GM23338 (cell line): ENCODE data around the gene CBY3. TPM values are rescaled to one million over a fixed set of nuclear protein-coding genes. Genes with fewer than 3 reads are reported as not detected.
"Not testable (repeated sequence)": the region's sequence is repeated elsewhere in the genome, so short reads cannot be mapped to it uniquely, and the experiment has no call there.

ENCODE experiments used
- ATAC-seq: fragments of 200-7000 bp; cut with Tn5 transposase; 3 replicates; pipeline ENCODE4 v1.9.1; 2020
- DNase-seq: peaks from one replicate; pipeline ENCODE4 v3.0.0-alpha.2; 2015; ENCODE audit warnings: low spot score
- H2AFZ ChIP-seq: fragments of 200-600 bp; sonication (generic); 2 replicates; pipeline ENCODE4 v1.8.0; 2016; ENCODE audit warnings: antibody characterized with exemption, mild to moderate bottlenecking, moderate library complexity
- H3F3A ChIP-seq: fragments of 200-600 bp; sonication (generic); replicated peaks from 2 replicates; pipeline ENCODE4 v1.8.0; 2017; ENCODE audit warnings: antibody characterized with exemption, mixed run types, low read depth
- H3K27ac ChIP-seq: fragments of 200-600 bp; sonication (generic); 2 replicates; pipeline ENCODE4 v1.6.1; 2016; ENCODE audit warnings: low read depth
- H3K27me3 ChIP-seq: fragments of 200-600 bp; sonication (generic); 2 replicates; pipeline ENCODE4 v1.8.0; 2016; ENCODE audit warnings: mild to moderate bottlenecking, mixed run types, moderate library complexity; ENCODE audit not compliant: insufficient read depth
- H3K36me3 ChIP-seq: fragments of 200-600 bp; sonication (generic); 2 replicates; pipeline ENCODE4 v1.8.0; 2016; ENCODE audit warnings: mild to moderate bottlenecking; ENCODE audit not compliant: insufficient read depth
- H3K4me1 ChIP-seq: fragments of 200-600 bp; sonication (generic); 2 replicates; pipeline ENCODE4 v1.8.0; 2016; ENCODE audit warnings: mild to moderate bottlenecking, moderate library complexity; ENCODE audit not compliant: insufficient read depth
- H3K4me2 ChIP-seq: fragments of 200-600 bp; sonication (generic); 2 replicates; pipeline ENCODE4 v1.7.1; 2017; ENCODE audit warnings: mixed run types
- H3K4me3 ChIP-seq: fragments of 200-600 bp; sonication (generic); 2 replicates; pipeline ENCODE4 v1.6.1; 2016; ENCODE audit warnings: mixed run types
- H3K79me2 ChIP-seq: fragments of 200-600 bp; sonication (generic); replicated peaks from 2 replicates; pipeline ENCODE4 v1.8.0; 2017; ENCODE audit warnings: mild to moderate bottlenecking; ENCODE audit not compliant: insufficient read depth
- H3K9me2 ChIP-seq: fragments of 200-600 bp; sonication (generic); 2 replicates; pipeline ENCODE4 v1.8.0; 2017; ENCODE audit not compliant: insufficient read depth
- H4K20me1 ChIP-seq: fragments of 200-600 bp; sonication (generic); replicated peaks from 2 replicates; pipeline ENCODE4 v1.8.0; 2017; ENCODE audit warnings: mild to moderate bottlenecking; ENCODE audit not compliant: insufficient read depth
- H3K27ac Mint-ChIP-seq: 2 replicates; pipeline ENCODE4 v1.8.0; 2020; ENCODE audit warnings: inconsistent platforms, mild to moderate bottlenecking, moderate library complexity, mixed read lengths
- H3K27me3 Mint-ChIP-seq: 3 replicates; pipeline ENCODE4 v1.8.0; 2022; ENCODE audit warnings: low read depth, mild to moderate bottlenecking, moderate library complexity, mixed read lengths, inconsistent platforms; ENCODE audit not compliant: insufficient read depth, poor library complexity
- H3K36me3 Mint-ChIP-seq: 3 replicates; pipeline ENCODE4 v1.8.0; 2021; ENCODE audit warnings: low read depth, mild to moderate bottlenecking, inconsistent platforms, moderate library complexity, mixed read lengths
- H3K4me1 Mint-ChIP-seq: 3 replicates; pipeline ENCODE4 v1.8.0; 2020; ENCODE audit warnings: mild to moderate bottlenecking, inconsistent platforms, mixed read lengths
- H3K4me3 Mint-ChIP-seq: 3 replicates; pipeline ENCODE4 v1.8.0; 2021; ENCODE audit warnings: moderate library complexity, mild to moderate bottlenecking, inconsistent platforms, mixed read lengths
- H3K9me3 Mint-ChIP-seq: 3 replicates; pipeline ENCODE4 v1.8.0; 2020; ENCODE audit warnings: moderate library complexity, mild to moderate bottlenecking, inconsistent platforms, mixed read lengths
- CREB1 ChIP-seq: fragments of 250-450 bp; sonication (Bioruptor Pico); IDR thresholded peaks from 2 replicates; pipeline ENCODE4 v1.5.0; 2020; ENCODE audit warnings: low read depth, mild to moderate bottlenecking, moderate library complexity
- CTCF ChIP-seq, 2 experiments: fragments of 200-600 bp in 1 of 2; sonication (generic) in 1 of 2; conservative IDR thresholded peaks; 2 replicates each; pipeline versions ENCODE4 v1.5.1 to v1.6.1; 2016 to 2017; ENCODE audit warnings: antibody characterized with exemption in 2 of 2, low read depth in 2 of 2, mild to moderate bottlenecking in 2 of 2, moderate library complexity in 1 of 2
- ETS1 ChIP-seq: IDR thresholded peaks from 2 replicates; pipeline ENCODE4 v1.6.1; 2016; ENCODE audit warnings: antibody characterized with exemption
- EZH2 ChIP-seq: fragments of 200-600 bp; sonication (generic); IDR thresholded peaks from one replicate; pipeline ENCODE4 v1.8.0; 2017; ENCODE audit warnings: antibody characterized with exemption, mild to moderate bottlenecking, low read depth; ENCODE audit not compliant: unreplicated experiment
- POLR2AphosphoS5 ChIP-seq: IDR thresholded peaks from 2 replicates; pipeline ENCODE4 v1.6.1; 2016; ENCODE audit warnings: antibody characterized with exemption, low read depth
- REST ChIP-seq: IDR thresholded peaks from one replicate; pipeline ENCODE4 v1.6.1; 2018; ENCODE audit warnings: antibody characterized with exemption; ENCODE audit not compliant: unreplicated experiment
- STAT1 ChIP-seq: IDR thresholded peaks from one replicate; pipeline ENCODE4 v1.6.1; 2016; ENCODE audit warnings: antibody characterized with exemption; ENCODE audit not compliant: unreplicated experiment
- polyA plus RNA-seq: library from polyadenylated mRNA; unstranded; fragments of >200 nt; fragmentation: Nextera tagmentation; extraction: Ambion mirVana; gene quantifications from 2 replicates; pipeline ENCODE4 v1.2.1, GENCODE V29; 2016
- total RNA-seq: library from RNA; depleted of rRNA; stranded (reverse); fragments of >200 nt; shearing (Covaris generic); gene quantifications from 2 replicates; pipeline ENCODE4 v1.2.3, GENCODE V29; 2014

CBY3 gene
- total and polyA plus RNA-seq, 2 experiments from 2014 or later = 0.37 to 0.52 TPM

- peak overlapping the region; percentile 94 for H2AFZ ChIP-seq
- H3K4me1 Mint-ChIP-seq = peaks cover 10% of the 10 kb centered on the region
- H3K4me1 ChIP-seq = no peaks in the 10 kb centered on the region
- no peaks in the 10 kb centered on the region for H3K9me2 ChIP-seq
- peak overlapping the region; percentile 96 for H3K4me3 Mint-ChIP-seq
- H3K27ac Mint-ChIP-seq = peak overlapping the region; percentile 95
- no peaks in the 10 kb centered on the region; the same call in 1 of the 2 replicates for H4K20me1 ChIP-seq
- DNase-seq (peak; percentile 97), ATAC-seq (peak; percentile 82)
- H3K27me3 Mint-ChIP-seq = peaks cover 15% of the 10 kb centered on the region
- H3K4me3 ChIP-seq = peak overlapping the region; percentile 93
- 0 out of 2 replicates have a peak, but pooled peaks cover 7% of the 10 kb centered on the region for H3K79me2 ChIP-seq
- H3K9me3 Mint-ChIP-seq = peaks cover 10% of the 10 kb centered on the region; the same call in 2 of the 3 replicates
- peaks cover 26% of the 10 kb centered on the region for H3K36me3 Mint-ChIP-seq
- 0 out of 2 replicates have a peak, but pooled peaks cover 11% of the 10 kb centered on the region for H3F3A ChIP-seq
- TF ChIP-seq ETS1 (0 out of 2 replicates have a peak, but pooled peaks have one; percentile 21), CREB1 (CRISPR knock-in tag) (peak; percentile 86), REST (no peak), CTCF (conservative IDR thresholded peaks at IDR 0.05; ENCODE audit: low read depth in 2 of 2) (0 out of 4 replicates have a peak, but pooled peaks of 1 of the 2 experiments have one; percentile 7), POLR2AphosphoS5 (peak; percentile 99), EZH2 (no peak)
- H3K36me3 ChIP-seq = no peaks in the 10 kb centered on the region; the same call in 1 of the 2 replicates
- H3K27me3 ChIP-seq = no peaks in the 10 kb centered on the region; the same call in 1 of the 2 replicates
- H3K27ac ChIP-seq = peak overlapping the region; percentile 59; the same call in 1 of the 2 replicates
- peak overlapping the region; percentile 92 for H3K4me2 ChIP-seq
Observed at GRCh38 chr5:179678223-179679013, 2.4 kb downstream of the CBY3 start.

GRCh38 chr5:179668391-179668790 is 12.4 kb downstream of the CBY3 start:
- no peak overlapping the region for H3K27ac ChIP-seq
- peaks cover 6% of the 10 kb centered on the region; the same call in 1 of the 2 replicates for H3F3A ChIP-seq
- no peak overlapping the region for H3K4me3 Mint-ChIP-seq
- H3K79me2 ChIP-seq = no peaks in the 10 kb centered on the region
- no peaks in the 10 kb centered on the region for H3K4me1 ChIP-seq
- no peaks in the 10 kb centered on the region; the same call in 1 of the 2 replicates for H4K20me1 ChIP-seq
- H3K27ac Mint-ChIP-seq = no peak overlapping the region
- H3K36me3 ChIP-seq = peaks cover 4% of the 10 kb centered on the region; the same call in 1 of the 2 replicates
- H3K27me3 ChIP-seq = no peaks in the 10 kb centered on the region
- no peak overlapping the region for H3K4me3 ChIP-seq
- DNase-seq (peak; percentile 93), ATAC-seq (peak; percentile 97)
- H3K36me3 Mint-ChIP-seq = peaks cover 10% of the 10 kb centered on the region
- H3K9me3 Mint-ChIP-seq = no peaks in the 10 kb centered on the region
- H3K4me1 Mint-ChIP-seq = no peaks in the 10 kb centered on the region
- TF ChIP-seq STAT1 = no peak
- peak; percentile 100 for TF ChIP-seq CTCF (conservative IDR thresholded peaks at IDR 0.05; ENCODE audit: low read depth in 2 of 2)
- no peak overlapping the region for H3K4me2 ChIP-seq
- H2AFZ ChIP-seq = no peak overlapping the region
- H3K27me3 Mint-ChIP-seq = peaks cover 5% of the 10 kb centered on the region
- H3K9me2 ChIP-seq = no peaks in the 10 kb centered on the region

GRCh38 chr5:179661647-179662046 is 19.2 kb downstream of the CBY3 start:
- H3K27me3 ChIP-seq, H3F3A ChIP-seq, H3K9me2 ChIP-seq, H3K36me3 ChIP-seq, H3K27me3 Mint-ChIP-seq, H3K27ac ChIP-seq, DNase-seq, ATAC-seq, H3K4me1 ChIP-seq, H4K20me1 ChIP-seq, H3K27ac Mint-ChIP-seq, H3K79me2 ChIP-seq, H3K4me2 ChIP-seq, H3K4me3 Mint-ChIP-seq, H3K9me3 Mint-ChIP-seq, H3K4me1 Mint-ChIP-seq, H3K4me3 ChIP-seq, H2AFZ ChIP-seq: not testable (repeated sequence)
- H3K36me3 Mint-ChIP-seq = peaks cover 15% of the 10 kb centered on the region
